ENCODE measurements around the gene INPP5A.

DNA sequence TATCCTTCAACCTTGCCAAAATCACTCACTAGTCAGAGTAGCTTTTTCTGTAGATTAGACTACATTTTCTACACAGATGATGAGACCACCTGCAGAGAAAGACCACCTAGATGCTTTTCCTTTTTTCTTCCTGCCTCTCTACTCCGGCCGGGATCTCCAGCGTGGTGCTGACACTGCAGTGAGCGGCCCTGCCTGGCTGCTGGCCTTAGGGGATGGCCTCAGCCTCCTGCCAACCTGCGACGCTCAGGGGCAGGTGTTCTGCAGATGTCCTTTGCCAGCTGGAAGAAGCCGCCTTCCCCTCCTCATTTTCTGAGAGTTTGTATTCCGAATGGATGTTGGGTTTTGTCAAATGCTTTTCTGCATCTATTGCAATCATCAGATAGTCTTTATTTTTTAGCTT is 291.8 kb downstream of the INPP5A start:
- TF ChIP-seq POLR2A (IDR thresholded peaks at IDR 0.05; ENCODE audit: low read depth, low read length) (no peak), POLR2AphosphoS5 (IDR thresholded peaks at IDR 0.05; ENCODE audit: low read depth, low read length) (no peak), TAF1 (IDR thresholded peaks at IDR 0.05; ENCODE audit: low read depth, low read length) (no peak)
